ENCODE data around the gene SIK2. TPM values are rescaled to one million over a fixed set of nuclear protein-coding genes. Genes with fewer than 3 reads are reported as not detected.

SIK2 gene
- total RNA-seq, 1 experiment from 2014 or later, result 13.9 TPM

GRCh38 chr11:111663820-111664219 is 61.6 kb downstream of the SIK2 start:
- BruUV-seq (replicated peaks), result no TSS peak
- CTCF ChIA-PET, result no interaction called here
- no peaks in the 10 kb centered on the region for H3K27me3 Mint-ChIP-seq (ENCODE audit: unreplicated experiment)
- no peak overlapping the region for H3K27ac Mint-ChIP-seq (ENCODE audit: unreplicated experiment)
- TF ChIP-seq CTCF (IDR thresholded peaks at IDR 0.05; ENCODE audit: unreplicated experiment), result no peak
- H3K36me3 Mint-ChIP-seq (ENCODE audit: insufficient read depth, unreplicated experiment), result peaks cover 7% of the 10 kb centered on the region
- no peaks in the 10 kb centered on the region for H3K9me3 Mint-ChIP-seq (ENCODE audit: low read depth, unreplicated experiment)
- intact Hi-C loops (cut with micrococcal nuclease; ENCODE audit: unreplicated experiment), result no loop called here
- H3K4me1 Mint-ChIP-seq (ENCODE audit: low read depth, unreplicated experiment), result peaks cover 11% of the 10 kb centered on the region
- H3K4me3 Mint-ChIP-seq (ENCODE audit: low read depth, unreplicated experiment), result no peak overlapping the region
- peak; percentile 22 for DNase-seq

GRCh38 chr11:111665777-111666176 is 63.5 kb downstream of the SIK2 start:
- intact Hi-C loops (cut with micrococcal nuclease; ENCODE audit: unreplicated experiment), result no loop called here
- H3K27ac Mint-ChIP-seq (ENCODE audit: unreplicated experiment), result no peak overlapping the region
- DNase-seq, result no peak
- H3K27me3 Mint-ChIP-seq (ENCODE audit: unreplicated experiment), result no peaks in the 10 kb centered on the region
- no peaks in the 10 kb centered on the region for H3K9me3 Mint-ChIP-seq (ENCODE audit: low read depth, unreplicated experiment)
- peaks cover 11% of the 10 kb centered on the region for H3K4me1 Mint-ChIP-seq (ENCODE audit: low read depth, unreplicated experiment)
- CTCF ChIA-PET, result no interaction called here
- peaks cover 7% of the 10 kb centered on the region for H3K36me3 Mint-ChIP-seq (ENCODE audit: insufficient read depth, unreplicated experiment)
- no peak overlapping the region for H3K4me3 Mint-ChIP-seq (ENCODE audit: low read depth, unreplicated experiment)
- BruUV-seq (replicated peaks), result no TSS peak
- TF ChIP-seq CTCF (IDR thresholded peaks at IDR 0.05; ENCODE audit: unreplicated experiment), result no peak

- Mint-ChIP-seq H3K27ac (ENCODE audit: unreplicated experiment) (no peak overlapping the region), H3K27me3 (ENCODE audit: unreplicated experiment) (no peaks in the 10 kb centered on the region), H3K9me3 (ENCODE audit: low read depth, unreplicated experiment) (no peaks in the 10 kb centered on the region), H3K4me3 (ENCODE audit: low read depth, unreplicated experiment) (no peak overlapping the region), H3K4me1 (ENCODE audit: low read depth, unreplicated experiment) (no peaks in the 10 kb centered on the region), H3K36me3 (ENCODE audit: insufficient read depth, unreplicated experiment) (peaks cover 6% of the 10 kb centered on the region)
- TF ChIP-seq CTCF (IDR thresholded peaks at IDR 0.05; ENCODE audit: unreplicated experiment), result no peak
- CTCF ChIA-PET, result no interaction called here
- intact Hi-C loops (cut with micrococcal nuclease; ENCODE audit: unreplicated experiment), result no loop called here
- no peak for DNase-seq
- no TSS peak for BruUV-seq (replicated peaks)
These were observed 66.7 kb downstream of the SIK2 start for GRCh38 chr11:111668980-111669379.

- intact Hi-C loops (cut with micrococcal nuclease; ENCODE audit: unreplicated experiment), result no loop called here
- no peak for DNase-seq
- Mint-ChIP-seq H3K36me3 (ENCODE audit: insufficient read depth, unreplicated experiment) (peaks cover 6% of the 10 kb centered on the region), H3K27ac (ENCODE audit: unreplicated experiment) (no peak overlapping the region), H3K4me3 (ENCODE audit: low read depth, unreplicated experiment) (no peak overlapping the region), H3K9me3 (ENCODE audit: low read depth, unreplicated experiment) (no peaks in the 10 kb centered on the region), H3K27me3 (ENCODE audit: unreplicated experiment) (no peaks in the 10 kb centered on the region), H3K4me1 (ENCODE audit: low read depth, unreplicated experiment) (no peaks in the 10 kb centered on the region)
- no TSS peak for BruUV-seq (replicated peaks)
- CTCF ChIA-PET, result no interaction called here
- TF ChIP-seq CTCF (IDR thresholded peaks at IDR 0.05; ENCODE audit: unreplicated experiment), result no peak
These were observed 69.1 kb downstream of the SIK2 start for GRCh38 chr11:111671383-111671782.

All from Calu3 (cell line).